GM12872 (cell line): ENCODE measurements around the gene CTBP2.

ENCODE experiments used
- TF ChIP-seq, protein P1 (sequence below): IDR thresholded peaks from 3 replicates; pipeline ENCODE4 v1.5.1; 2011; ENCODE audit warnings: low read depth, mild to moderate bottlenecking, low read length, moderate library complexity; ENCODE audit not compliant: insufficient read depth

The CTBP2 gene

GRCh38 chr10:125017547-125018298, 142.6 kb downstream of the CTBP2 start:
- TF ChIP-seq, protein P1, sequence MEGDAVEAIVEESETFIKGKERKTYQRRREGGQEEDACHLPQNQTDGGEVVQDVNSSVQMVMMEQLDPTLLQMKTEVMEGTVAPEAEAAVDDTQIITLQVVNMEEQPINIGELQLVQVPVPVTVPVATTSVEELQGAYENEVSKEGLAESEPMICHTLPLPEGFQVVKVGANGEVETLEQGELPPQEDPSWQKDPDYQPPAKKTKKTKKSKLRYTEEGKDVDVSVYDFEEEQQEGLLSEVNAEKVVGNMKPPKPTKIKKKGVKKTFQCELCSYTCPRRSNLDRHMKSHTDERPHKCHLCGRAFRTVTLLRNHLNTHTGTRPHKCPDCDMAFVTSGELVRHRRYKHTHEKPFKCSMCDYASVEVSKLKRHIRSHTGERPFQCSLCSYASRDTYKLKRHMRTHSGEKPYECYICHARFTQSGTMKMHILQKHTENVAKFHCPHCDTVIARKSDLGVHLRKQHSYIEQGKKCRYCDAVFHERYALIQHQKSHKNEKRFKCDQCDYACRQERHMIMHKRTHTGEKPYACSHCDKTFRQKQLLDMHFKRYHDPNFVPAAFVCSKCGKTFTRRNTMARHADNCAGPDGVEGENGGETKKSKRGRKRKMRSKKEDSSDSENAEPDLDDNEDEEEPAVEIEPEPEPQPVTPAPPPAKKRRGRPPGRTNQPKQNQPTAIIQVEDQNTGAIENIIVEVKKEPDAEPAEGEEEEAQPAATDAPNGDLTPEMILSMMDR = no peak

- TF ChIP-seq, protein P1 = no peak
Observed at GRCh38 chr10:125016611-125017202, 143.7 kb downstream of the CTBP2 start.

GRCh38 chr10:125016123-125016522, 144.2 kb downstream of the CTBP2 start:
- TF ChIP-seq, protein P1 = no peak

DNA sequence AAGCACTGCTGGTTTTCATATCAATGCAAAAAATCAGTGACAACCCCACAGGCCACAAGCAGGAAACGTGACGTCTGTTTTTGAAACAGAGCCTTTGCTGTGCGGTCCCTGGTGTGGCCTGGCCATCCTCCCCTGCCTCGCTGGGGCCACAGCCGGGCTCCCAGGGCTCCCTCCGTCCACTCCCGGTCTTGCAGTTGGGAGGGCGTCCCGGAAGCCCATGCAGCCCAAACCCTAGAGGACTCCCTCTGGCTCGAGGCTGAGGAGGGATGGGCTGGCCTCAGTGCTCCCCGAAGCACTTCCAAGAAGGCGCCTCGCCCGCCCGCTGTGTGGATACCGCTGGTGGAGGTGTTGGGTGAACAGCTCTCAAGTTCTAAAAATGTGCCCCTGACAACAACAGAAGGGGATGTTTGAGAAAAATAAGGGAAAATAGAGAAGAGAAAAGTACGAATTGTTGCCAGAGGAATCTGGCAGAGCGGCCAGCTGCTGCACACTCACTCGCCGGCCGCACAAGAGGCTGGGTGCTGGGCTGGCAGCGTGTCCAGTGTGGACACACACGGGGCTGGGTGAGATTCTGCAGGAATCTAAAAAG, 144.9 kb downstream of the CTBP2 start:
- TF ChIP-seq, protein P1 = no peak

GRCh38 chr10:125014836-125015355, 145.5 kb downstream of the CTBP2 start:
- TF ChIP-seq, protein P1 = no peak

DNA sequence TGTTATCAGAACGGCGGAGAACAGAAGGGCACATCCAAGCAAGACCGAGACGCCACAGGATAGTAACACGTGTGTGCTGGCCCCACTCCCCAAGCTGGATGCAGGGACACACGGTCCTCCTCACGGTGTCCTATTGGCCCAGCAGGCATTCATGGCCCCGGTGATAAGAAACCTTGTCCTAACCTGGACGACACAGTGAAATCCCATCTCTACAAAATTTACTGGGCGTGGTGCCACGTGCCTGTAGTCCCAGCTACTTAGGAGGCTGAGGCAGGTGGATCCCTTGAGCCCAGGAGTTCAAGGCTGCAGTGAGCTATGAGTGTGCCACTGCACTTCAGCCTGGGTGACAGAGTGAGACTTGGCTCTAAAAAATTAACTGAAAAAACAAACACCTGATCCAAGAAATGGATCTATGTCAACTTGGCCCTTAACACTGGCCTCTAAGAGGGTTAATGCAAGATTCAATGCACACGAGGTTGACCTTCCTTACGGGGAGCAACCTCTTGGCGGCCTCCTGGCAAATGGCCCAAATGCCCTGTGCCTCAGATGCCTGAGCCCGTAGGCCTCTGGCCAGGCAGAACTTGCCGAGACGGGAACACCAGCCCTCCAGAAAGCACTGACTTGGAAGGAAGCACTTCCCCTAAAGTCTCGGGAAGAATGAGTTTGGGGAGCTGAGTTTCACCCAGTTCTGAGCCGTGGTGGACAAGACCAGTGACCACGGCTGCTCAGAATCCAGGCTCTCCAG, 146.1 kb downstream of the CTBP2 start:
- TF ChIP-seq, protein P1 = no peak

DNA sequence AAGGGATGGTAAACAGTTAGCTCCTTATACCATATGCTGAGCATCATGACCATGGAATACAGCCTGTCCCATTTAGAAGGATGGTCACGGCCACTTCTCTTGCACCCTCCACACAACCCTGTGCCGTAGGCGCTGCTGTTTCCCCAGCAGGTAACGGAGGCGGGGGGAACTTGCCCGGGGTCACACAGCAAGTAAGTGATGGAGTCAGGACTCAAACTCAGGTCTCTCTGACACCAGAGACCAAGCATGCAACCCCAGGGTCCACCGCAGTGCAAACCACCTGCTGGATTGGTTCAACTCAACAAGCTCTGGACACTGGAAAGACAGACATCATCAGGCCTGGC, 146.9 kb downstream of the CTBP2 start:
- TF ChIP-seq, protein P1 = no peak
